ENCODE measurements around the gene WARS2.

WARS2 gene

GRCh38 chr1:118984086-118984721 is 156.2 kb downstream of the WARS2 start:
- no peak for DNase-seq (ENCODE audit: low spot score)

DNA sequence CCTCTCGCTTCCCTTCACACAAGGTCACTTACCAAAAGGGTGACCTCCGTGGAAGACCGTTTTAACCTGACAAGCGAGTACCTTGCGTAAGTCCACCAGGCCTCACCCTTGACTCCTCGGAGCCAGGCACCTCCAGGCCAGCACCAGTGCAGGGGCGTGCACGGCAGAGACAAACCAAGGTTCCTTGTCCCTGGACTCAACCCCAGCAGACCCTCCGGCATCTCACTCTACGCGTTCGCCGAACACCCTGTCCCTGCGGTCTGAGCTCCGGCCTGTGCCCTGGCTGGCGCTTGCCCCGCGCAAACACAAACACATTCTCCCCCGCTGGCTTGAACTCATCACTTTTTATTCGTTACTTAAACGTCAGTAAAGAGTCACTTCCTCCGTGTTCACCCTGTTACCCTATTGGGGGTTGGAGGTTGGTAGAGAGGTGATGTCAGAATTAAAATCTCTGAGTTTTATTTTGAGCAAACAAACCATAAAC is 156.9 kb downstream of the WARS2 start:
- DNase-seq (ENCODE audit: low spot score): no peak

GRCh38 chr1:118982821-118983557 is 157.5 kb downstream of the WARS2 start:
- DNase-seq (ENCODE audit: low spot score): no peak

DNA sequence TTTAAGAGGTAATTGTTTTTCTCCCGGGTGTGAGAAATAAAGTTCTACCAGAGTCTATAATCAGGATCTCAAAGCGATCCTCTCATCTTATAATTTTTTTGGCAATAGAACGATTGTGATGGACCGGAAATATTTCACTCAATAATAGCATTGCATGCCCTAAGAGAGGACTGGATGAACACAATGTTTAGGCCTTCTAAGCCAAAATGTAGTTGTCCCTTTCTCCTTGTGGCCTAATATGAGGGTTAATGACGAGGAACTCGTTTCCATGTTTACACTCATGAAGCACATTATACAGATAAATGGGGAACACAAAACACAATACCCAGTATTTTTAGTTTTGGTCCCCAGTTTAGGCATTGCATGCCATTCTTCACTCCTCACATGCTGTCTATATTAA is 158.2 kb downstream of the WARS2 start:
- no peak for DNase-seq (ENCODE audit: low spot score)

DNA sequence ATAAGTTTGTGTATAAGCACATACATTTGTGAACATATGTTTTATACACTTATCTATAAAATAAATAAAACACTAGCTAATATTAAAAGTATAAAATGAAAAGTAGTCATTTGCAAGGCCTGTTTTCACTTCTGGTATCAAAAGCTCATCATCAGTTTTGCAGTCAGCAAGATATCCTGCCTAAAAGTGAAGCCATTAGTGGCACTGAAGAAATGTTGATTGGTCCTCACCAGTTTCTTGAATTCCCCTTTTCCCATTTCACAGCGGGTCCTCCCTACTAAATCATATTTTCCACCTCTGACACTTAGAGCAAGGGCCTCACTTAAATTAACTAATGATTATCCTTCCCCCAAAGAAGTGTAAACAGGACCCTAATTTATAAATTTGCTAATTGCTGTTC is 159.0 kb downstream of the WARS2 start:
- DNase-seq (ENCODE audit: low spot score): no peak

Small RNAs within 50 kb of the gene (small RNA-seq; reads per million reads assigned to genes)
- 0 reads per million in 2 experiments for gene AL139420.2
